ENCODE measurements around the gene CMSS1. TPM values are rescaled to one million over a fixed set of nuclear protein-coding genes. Genes with fewer than 3 reads are reported as not detected.

The CMSS1 gene
- total RNA-seq, 1 experiment from 2014 or later, result 55.8 TPM

GRCh38 chr3:99846477-99847160 lies 29.0 kb downstream of the CMSS1 start:
- no TSS peak for BruUV-seq (replicated peaks)
- no peaks in the 10 kb centered on the region for H3K9me3 Mint-ChIP-seq (ENCODE audit: low read depth, unreplicated experiment)
- CTCF ChIA-PET, result interaction anchor here (0.7 to 1.7 kb wide), 5 partner anchors 13 to 448 kb away, joined by 3 to 7 read pairs (median 4); no protein-coding TSS in a partner anchor
- H3K4me3 Mint-ChIP-seq (ENCODE audit: low read depth, unreplicated experiment), result no peak overlapping the region
- H3K4me1 Mint-ChIP-seq (ENCODE audit: low read depth, unreplicated experiment), result peaks cover 19% of the 10 kb centered on the region
- no peak for TF ChIP-seq CTCF (IDR thresholded peaks at IDR 0.05; ENCODE audit: unreplicated experiment)
- peak; percentile 24 for DNase-seq
- H3K27me3 Mint-ChIP-seq (ENCODE audit: unreplicated experiment), result no peaks in the 10 kb centered on the region
- intact Hi-C loops (cut with micrococcal nuclease; ENCODE audit: unreplicated experiment), result loop anchor here (10.0 kb wide), 2 partner anchors 198 to 238 kb away; no protein-coding TSS in a partner anchor
- no peak overlapping the region for H3K27ac Mint-ChIP-seq (ENCODE audit: unreplicated experiment)
- no peaks in the 10 kb centered on the region for H3K36me3 Mint-ChIP-seq (ENCODE audit: insufficient read depth, unreplicated experiment)

GRCh38 chr3:99848433-99848832 lies 30.8 kb downstream of the CMSS1 start:
- Mint-ChIP-seq H3K4me1 (ENCODE audit: low read depth, unreplicated experiment) (peaks cover 12% of the 10 kb centered on the region), H3K9me3 (ENCODE audit: low read depth, unreplicated experiment) (no peaks in the 10 kb centered on the region), H3K27me3 (ENCODE audit: unreplicated experiment) (no peaks in the 10 kb centered on the region), H3K27ac (ENCODE audit: unreplicated experiment) (no peak overlapping the region), H3K36me3 (ENCODE audit: insufficient read depth, unreplicated experiment) (no peaks in the 10 kb centered on the region), H3K4me3 (ENCODE audit: low read depth, unreplicated experiment) (no peak overlapping the region)
- intact Hi-C loops (cut with micrococcal nuclease; ENCODE audit: unreplicated experiment), result loop anchor here (10.0 kb wide), 2 partner anchors 196 to 236 kb away; no protein-coding TSS in a partner anchor
- TF ChIP-seq CTCF (IDR thresholded peaks at IDR 0.05; ENCODE audit: unreplicated experiment), result no peak
- DNase-seq, result no peak
- BruUV-seq (replicated peaks), result no TSS peak
- CTCF ChIA-PET, result no interaction called here

- TF ChIP-seq CTCF (IDR thresholded peaks at IDR 0.05; ENCODE audit: unreplicated experiment), result no peak
- no TSS peak for BruUV-seq (replicated peaks)
- CTCF ChIA-PET, result no interaction called here
- intact Hi-C loops (cut with micrococcal nuclease; ENCODE audit: unreplicated experiment), result no loop called here
- peaks cover 12% of the 10 kb centered on the region for H3K4me1 Mint-ChIP-seq (ENCODE audit: low read depth, unreplicated experiment)
- H3K27ac Mint-ChIP-seq (ENCODE audit: unreplicated experiment), result no peak overlapping the region
- H3K4me3 Mint-ChIP-seq (ENCODE audit: low read depth, unreplicated experiment), result no peak overlapping the region
- DNase-seq, result no peak
- H3K36me3 Mint-ChIP-seq (ENCODE audit: insufficient read depth, unreplicated experiment), result no peaks in the 10 kb centered on the region
- H3K9me3 Mint-ChIP-seq (ENCODE audit: low read depth, unreplicated experiment), result no peaks in the 10 kb centered on the region
- no peaks in the 10 kb centered on the region for H3K27me3 Mint-ChIP-seq (ENCODE audit: unreplicated experiment)
Measured at GRCh38 chr3:99850608-99851007, 32.9 kb downstream of the CMSS1 start.

GRCh38 chr3:99851955-99852354 lies 34.3 kb downstream of the CMSS1 start:
- Mint-ChIP-seq H3K27ac (ENCODE audit: unreplicated experiment) (no peak overlapping the region), H3K9me3 (ENCODE audit: low read depth, unreplicated experiment) (no peaks in the 10 kb centered on the region), H3K4me3 (ENCODE audit: low read depth, unreplicated experiment) (no peak overlapping the region), H3K36me3 (ENCODE audit: insufficient read depth, unreplicated experiment) (no peaks in the 10 kb centered on the region), H3K4me1 (ENCODE audit: low read depth, unreplicated experiment) (no peaks in the 10 kb centered on the region), H3K27me3 (ENCODE audit: unreplicated experiment) (no peaks in the 10 kb centered on the region)
- intact Hi-C loops (cut with micrococcal nuclease; ENCODE audit: unreplicated experiment), result no loop called here
- TF ChIP-seq CTCF (IDR thresholded peaks at IDR 0.05; ENCODE audit: unreplicated experiment), result no peak
- no TSS peak for BruUV-seq (replicated peaks)
- DNase-seq, result no peak
- CTCF ChIA-PET, result no interaction called here

Data from Calu3 (cell line).